Astrocyte (in vitro differentiated cells and primary cell): ENCODE data around the gene ADGRD2. TPM values are rescaled to one million over a fixed set of nuclear protein-coding genes. Genes with fewer than 3 reads are reported as not detected.

ENCODE experiments used
- DNase-seq: peaks from one replicate; pipeline ENCODE4 v3.0.0-alpha.2; 2010; ENCODE audit warnings: low read depth
- FAIRE-seq: peaks from 2 replicates; lab custom pipeline; 2011; peaks lifted over from hg19 to GRCh38; lab: Jason Lieb, UNC
- H2AFZ ChIP-seq: 2 replicates; pipeline ENCODE4 v1.6.0; 2012; ENCODE audit warnings: low read depth, low read length, inconsistent platforms
- H3K27ac ChIP-seq: 2 replicates; pipeline ENCODE4 v1.5.1; 2011; ENCODE audit warnings: low read depth, low read length, inconsistent platforms
- H3K27me3 ChIP-seq: 2 replicates; pipeline ENCODE4 v1.6.0; 2011; ENCODE audit warnings: low read length, inconsistent platforms; ENCODE audit not compliant: insufficient read depth
- H3K36me3 ChIP-seq: 2 replicates; pipeline ENCODE4 v1.5.1; 2011; ENCODE audit warnings: low read length, inconsistent platforms; ENCODE audit not compliant: insufficient read depth
- H3K4me1 ChIP-seq: 2 replicates; pipeline ENCODE4 v1.5.1; 2011; ENCODE audit warnings: low read length, inconsistent platforms; ENCODE audit not compliant: insufficient read depth
- H3K4me2 ChIP-seq: 2 replicates; pipeline ENCODE4 v1.6.0; 2012; ENCODE audit warnings: low read length, inconsistent platforms
- H3K4me3 ChIP-seq: 2 replicates; pipeline ENCODE4 v1.5.1; 2011; ENCODE audit warnings: low read depth, mild to moderate bottlenecking, low read length, inconsistent platforms; ENCODE audit not compliant: insufficient read depth
- H3K79me2 ChIP-seq: 2 replicates; pipeline ENCODE4 v1.6.0; 2012; ENCODE audit warnings: mild to moderate bottlenecking, low read length, inconsistent platforms; ENCODE audit not compliant: insufficient read depth
- H3K9ac ChIP-seq: 2 replicates; pipeline ENCODE4 v1.6.0; 2012; ENCODE audit warnings: mild to moderate bottlenecking, low read length, inconsistent platforms
- H3K9me3 ChIP-seq: 2 replicates; pipeline ENCODE4 v1.5.1; 2012; ENCODE audit warnings: low read depth, mild to moderate bottlenecking, low read length, inconsistent platforms; ENCODE audit not compliant: insufficient read depth
- H4K20me1 ChIP-seq: 2 replicates; pipeline ENCODE4 v1.6.0; 2012; ENCODE audit warnings: low read length, inconsistent platforms; ENCODE audit not compliant: insufficient read depth
- H3K27ac Mint-ChIP-seq: one replicate; pipeline ENCODE4 v1.8.0; 2021; ENCODE audit warnings: mild to moderate bottlenecking, mixed read lengths; ENCODE audit not compliant: unreplicated experiment
- H3K27me3 Mint-ChIP-seq: one replicate; pipeline ENCODE4 v1.8.0; 2021; ENCODE audit warnings: low read depth, mixed read lengths; ENCODE audit not compliant: unreplicated experiment
- H3K36me3 Mint-ChIP-seq: one replicate; pipeline ENCODE4 v1.8.0; 2021; ENCODE audit warnings: low read depth, mixed read lengths; ENCODE audit not compliant: unreplicated experiment
- H3K4me1 Mint-ChIP-seq: one replicate; pipeline ENCODE4 v1.8.0; 2021; ENCODE audit warnings: low read depth, mixed read lengths; ENCODE audit not compliant: unreplicated experiment
- H3K4me3 Mint-ChIP-seq: one replicate; pipeline ENCODE4 v1.8.0; 2021; ENCODE audit warnings: mild to moderate bottlenecking, moderate library complexity, mixed read lengths; ENCODE audit not compliant: unreplicated experiment
- H3K9me3 Mint-ChIP-seq: one replicate; pipeline ENCODE4 v1.8.0; 2021; ENCODE audit warnings: mild to moderate bottlenecking, mixed read lengths; ENCODE audit not compliant: unreplicated experiment
- EZH2 ChIP-seq: IDR thresholded peaks from 2 replicates; pipeline ENCODE4 v1.6.1; 2012; ENCODE audit warnings: mild to moderate bottlenecking, low read length, inconsistent platforms; ENCODE audit not compliant: insufficient read depth
- total RNA-seq: library from RNA; stranded (reverse); gene quantifications from 2 replicates; pipeline ENCODE4 v1.2.1, GENCODE V29; 2021
- TF ChIP-seq, protein P1 (sequence below): IDR thresholded peaks from 2 replicates; pipeline ENCODE4 v1.5.1; 2011; ENCODE audit warnings: low read depth, mild to moderate bottlenecking, inconsistent platforms, low read length, moderate library complexity; ENCODE audit not compliant: insufficient read depth

ADGRD2 gene
- total RNA-seq, 1 donor from 2014 or later = not detected

DNA sequence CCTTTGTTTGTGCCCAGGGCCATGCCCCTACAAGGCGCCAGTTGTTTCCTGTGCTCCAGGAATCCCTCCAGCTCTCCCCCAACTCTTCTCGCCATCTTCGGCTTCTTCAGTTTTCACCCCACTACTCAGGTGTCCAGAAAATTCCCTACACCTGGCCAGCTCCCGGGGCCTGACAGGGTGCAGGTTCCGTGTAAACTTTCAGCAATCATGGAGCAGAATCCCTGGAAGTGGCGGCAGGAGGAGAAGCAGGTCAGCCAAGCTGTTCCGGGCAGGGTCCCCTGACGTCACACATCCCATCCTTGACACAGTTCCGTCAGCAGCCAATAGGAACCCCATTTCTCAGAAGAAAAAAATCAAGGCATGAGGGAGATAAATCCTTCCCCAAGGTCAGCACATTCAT lies 12.2 kb upstream of the ADGRD2 start:
- no peak overlapping the region for H3K27ac ChIP-seq
- H3K9me3 Mint-ChIP-seq = peaks cover 3% of the 10 kb centered on the region
- H3K9ac ChIP-seq = no peak overlapping the region
- H2AFZ ChIP-seq = no peak overlapping the region
- H3K36me3 ChIP-seq = no peaks in the 10 kb centered on the region
- no peaks in the 10 kb centered on the region for H3K4me1 ChIP-seq
- no peak for FAIRE-seq
- peaks cover 17% of the 10 kb centered on the region for H3K27me3 Mint-ChIP-seq
- no peaks in the 10 kb centered on the region for H4K20me1 ChIP-seq
- H3K4me1 Mint-ChIP-seq = peaks cover 3% of the 10 kb centered on the region
- DNase-seq = no peak
- H3K4me2 ChIP-seq = no peak overlapping the region
- no peak overlapping the region for H3K4me3 ChIP-seq
- no peak overlapping the region for H3K27ac Mint-ChIP-seq
- H3K27me3 ChIP-seq = peaks cover 14% of the 10 kb centered on the region
- TF ChIP-seq, protein P1, sequence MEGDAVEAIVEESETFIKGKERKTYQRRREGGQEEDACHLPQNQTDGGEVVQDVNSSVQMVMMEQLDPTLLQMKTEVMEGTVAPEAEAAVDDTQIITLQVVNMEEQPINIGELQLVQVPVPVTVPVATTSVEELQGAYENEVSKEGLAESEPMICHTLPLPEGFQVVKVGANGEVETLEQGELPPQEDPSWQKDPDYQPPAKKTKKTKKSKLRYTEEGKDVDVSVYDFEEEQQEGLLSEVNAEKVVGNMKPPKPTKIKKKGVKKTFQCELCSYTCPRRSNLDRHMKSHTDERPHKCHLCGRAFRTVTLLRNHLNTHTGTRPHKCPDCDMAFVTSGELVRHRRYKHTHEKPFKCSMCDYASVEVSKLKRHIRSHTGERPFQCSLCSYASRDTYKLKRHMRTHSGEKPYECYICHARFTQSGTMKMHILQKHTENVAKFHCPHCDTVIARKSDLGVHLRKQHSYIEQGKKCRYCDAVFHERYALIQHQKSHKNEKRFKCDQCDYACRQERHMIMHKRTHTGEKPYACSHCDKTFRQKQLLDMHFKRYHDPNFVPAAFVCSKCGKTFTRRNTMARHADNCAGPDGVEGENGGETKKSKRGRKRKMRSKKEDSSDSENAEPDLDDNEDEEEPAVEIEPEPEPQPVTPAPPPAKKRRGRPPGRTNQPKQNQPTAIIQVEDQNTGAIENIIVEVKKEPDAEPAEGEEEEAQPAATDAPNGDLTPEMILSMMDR = no peak
- TF ChIP-seq EZH2 = no peak
- H3K9me3 ChIP-seq = no peaks in the 10 kb centered on the region
- no peaks in the 10 kb centered on the region for H3K36me3 Mint-ChIP-seq
- no peak overlapping the region for H3K4me3 Mint-ChIP-seq
- H3K79me2 ChIP-seq = no peaks in the 10 kb centered on the region

DNA sequence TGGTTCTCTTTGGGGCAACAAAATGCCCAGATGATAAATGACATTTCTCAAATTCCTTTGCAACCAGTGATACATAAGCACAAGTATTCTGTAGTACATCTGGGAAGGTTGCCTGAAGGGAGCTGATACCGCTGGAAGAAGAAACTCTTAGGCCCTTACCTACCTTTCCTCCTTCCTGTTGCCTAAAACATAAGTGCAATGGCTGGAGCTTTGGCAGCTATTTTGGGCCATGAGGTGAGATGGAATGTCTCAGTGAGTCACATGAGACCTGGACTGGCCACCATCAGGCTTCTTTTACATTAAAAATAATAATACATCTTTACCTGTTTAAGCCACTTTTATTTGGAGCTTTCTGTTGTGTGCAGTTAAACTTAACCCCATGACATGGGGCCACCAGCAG lies 11.2 kb upstream of the ADGRD2 start:
- peaks cover 3% of the 10 kb centered on the region for H3K9me3 Mint-ChIP-seq
- no peak for DNase-seq
- H3K27ac ChIP-seq = no peak overlapping the region
- no peak overlapping the region for H2AFZ ChIP-seq
- H4K20me1 ChIP-seq = no peaks in the 10 kb centered on the region
- H3K4me1 ChIP-seq = no peaks in the 10 kb centered on the region
- no peak overlapping the region for H3K4me3 Mint-ChIP-seq
- no peak overlapping the region for H3K27ac Mint-ChIP-seq
- H3K36me3 Mint-ChIP-seq = peaks cover 1% of the 10 kb centered on the region
- no peak overlapping the region for H3K4me2 ChIP-seq
- TF ChIP-seq EZH2 = no peak
- TF ChIP-seq, protein P1 = no peak
- no peak for FAIRE-seq
- peaks cover 17% of the 10 kb centered on the region for H3K27me3 Mint-ChIP-seq
- H3K36me3 ChIP-seq = no peaks in the 10 kb centered on the region
- H3K4me1 Mint-ChIP-seq = peaks cover 3% of the 10 kb centered on the region
- H3K79me2 ChIP-seq = no peaks in the 10 kb centered on the region
- no peaks in the 10 kb centered on the region for H3K9me3 ChIP-seq
- no peak overlapping the region for H3K4me3 ChIP-seq
- H3K27me3 ChIP-seq = peaks cover 9% of the 10 kb centered on the region
- H3K9ac ChIP-seq = no peak overlapping the region

DNA sequence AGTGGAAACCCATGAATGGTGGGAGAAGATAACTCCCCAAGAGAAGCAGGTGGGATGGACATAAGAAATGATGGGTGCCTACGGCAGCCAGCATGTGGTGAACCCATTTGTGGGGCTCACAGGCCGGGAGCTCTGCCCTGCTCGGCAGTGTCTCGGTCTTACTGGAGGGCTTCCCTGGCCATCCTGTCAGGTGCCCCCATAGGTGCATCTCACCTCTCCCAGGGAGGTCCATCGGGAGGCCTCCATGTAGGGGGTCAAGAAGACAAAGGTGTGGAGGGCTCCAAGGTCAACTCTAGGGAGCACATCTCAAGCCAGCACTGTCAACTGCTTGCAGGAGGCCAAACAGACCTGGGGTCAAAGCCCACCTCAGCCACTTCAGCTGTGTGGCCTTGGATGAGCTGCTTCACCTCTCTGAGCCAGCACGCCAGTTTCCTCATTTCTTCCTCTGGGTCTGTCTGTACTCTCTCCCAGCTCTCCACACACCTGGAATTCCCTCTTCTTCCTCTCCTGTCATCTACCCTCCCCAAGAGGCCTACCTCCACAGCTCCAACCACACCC lies 10.5 kb upstream of the ADGRD2 start:
- Histone ChIP-seq H3K27ac (no peak overlapping the region), H3K36me3 (no peaks in the 10 kb centered on the region), H3K9ac (no peak overlapping the region), H3K4me1 (no peaks in the 10 kb centered on the region), H2AFZ (no peak overlapping the region), H4K20me1 (no peaks in the 10 kb centered on the region), H3K79me2 (no peaks in the 10 kb centered on the region), H3K4me2 (no peak overlapping the region), H3K4me3 (no peak overlapping the region), H3K27me3 (peaks cover 5% of the 10 kb centered on the region), H3K9me3 (no peaks in the 10 kb centered on the region)
- FAIRE-seq (no peak), DNase-seq (no peak)
- Mint-ChIP-seq H3K27ac (no peak overlapping the region), H3K4me1 (peaks cover 3% of the 10 kb centered on the region), H3K9me3 (peaks cover 3% of the 10 kb centered on the region), H3K27me3 (peaks cover 14% of the 10 kb centered on the region), H3K4me3 (no peak overlapping the region), H3K36me3 (peaks cover 2% of the 10 kb centered on the region)
- TF ChIP-seq, protein P1 = no peak
- no peak for TF ChIP-seq EZH2
